ENCODE data around the gene ZFHX2.

ZFHX2 gene

DNA sequence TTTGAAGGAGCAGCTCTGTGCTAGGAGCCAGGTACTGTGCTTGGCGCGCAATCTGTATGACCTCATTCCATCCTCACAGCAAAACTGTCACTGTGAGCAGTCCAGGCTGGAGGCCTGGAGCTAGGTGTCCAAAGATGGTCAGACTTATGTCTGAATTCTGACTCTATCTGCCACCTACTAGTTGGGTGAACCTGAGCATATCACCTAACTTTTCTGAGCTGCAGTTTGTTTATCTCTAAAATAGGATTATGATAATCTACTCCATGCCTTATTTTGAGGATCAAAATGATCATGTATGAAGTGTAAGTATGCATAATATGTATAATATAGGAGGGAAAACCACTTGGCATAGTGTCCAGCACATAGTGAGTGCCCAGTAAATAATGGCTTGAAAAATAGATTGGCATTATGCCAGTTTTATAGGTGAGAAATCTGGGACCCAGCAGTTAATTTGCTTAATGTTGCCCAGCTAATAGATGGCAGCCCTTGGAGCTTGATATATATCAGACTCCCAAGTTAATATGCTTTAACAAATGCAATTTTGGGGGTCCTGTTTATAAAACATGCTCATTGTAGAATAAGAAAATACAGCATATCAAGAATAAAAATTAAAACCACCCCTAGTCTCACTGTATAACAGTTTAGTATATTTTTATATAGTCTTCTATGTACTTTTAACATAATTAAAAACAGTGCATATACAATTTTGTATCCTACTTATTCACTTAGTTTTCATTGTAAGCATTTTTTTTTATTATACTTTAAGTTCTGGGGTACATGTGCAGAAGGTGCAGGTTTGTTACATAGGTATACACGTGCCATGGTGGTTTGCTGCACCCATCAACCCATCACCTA, 31.6 kb upstream of the ZFHX2 start:
- no peak overlapping the region for H3K4me2 ChIP-seq (ENCODE audit: insufficient read depth, low read length)

DNA sequence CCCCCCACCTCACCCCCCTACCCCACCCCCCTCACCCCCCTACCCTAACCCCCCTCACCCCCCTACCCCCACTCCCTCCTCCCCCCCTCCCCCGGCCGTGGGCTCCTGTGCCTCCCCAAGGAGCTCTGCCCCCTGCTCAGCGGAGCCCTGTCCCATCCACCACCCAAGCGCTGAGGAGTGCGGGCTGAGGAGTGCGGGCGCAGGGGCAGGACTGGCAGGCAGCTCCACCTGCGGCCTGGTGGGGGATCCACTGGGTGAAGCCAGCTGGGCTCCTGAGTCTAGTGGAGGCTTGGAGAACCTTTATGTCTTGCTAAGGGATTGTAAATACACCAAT, 29.4 kb upstream of the ZFHX2 start:
- Histone ChIP-seq H3K27ac (ENCODE audit: low read length) (no peak overlapping the region), H3K27me3 (ENCODE audit: insufficient read depth, low read length, poor library complexity) (peaks cover 6% of the 10 kb centered on the region), H2AFZ (ENCODE audit: low read depth, low read length) (no peak overlapping the region), H3K9ac (ENCODE audit: low read depth, low read length) (no peak overlapping the region), H3K79me2 (ENCODE audit: insufficient read depth, low read length) (no peaks in the 10 kb centered on the region), H3K9me3 (ENCODE audit: insufficient read depth, low read length, severe bottlenecking) (no peaks in the 10 kb centered on the region), H3K4me2 (ENCODE audit: insufficient read depth, low read length) (no peak overlapping the region), H3K36me3 (ENCODE audit: insufficient read depth, low read length) (no peaks in the 10 kb centered on the region), H4K20me1 (ENCODE audit: insufficient read depth, low read length) (no peaks in the 10 kb centered on the region), H3K4me3 (ENCODE audit: low read depth in 1 of 2, low read length in 2 of 2) (no peak overlapping the region), H3K4me1 (ENCODE audit: insufficient read depth, low read length) (no peaks in the 10 kb centered on the region)
- TF ChIP-seq, protein P1, sequence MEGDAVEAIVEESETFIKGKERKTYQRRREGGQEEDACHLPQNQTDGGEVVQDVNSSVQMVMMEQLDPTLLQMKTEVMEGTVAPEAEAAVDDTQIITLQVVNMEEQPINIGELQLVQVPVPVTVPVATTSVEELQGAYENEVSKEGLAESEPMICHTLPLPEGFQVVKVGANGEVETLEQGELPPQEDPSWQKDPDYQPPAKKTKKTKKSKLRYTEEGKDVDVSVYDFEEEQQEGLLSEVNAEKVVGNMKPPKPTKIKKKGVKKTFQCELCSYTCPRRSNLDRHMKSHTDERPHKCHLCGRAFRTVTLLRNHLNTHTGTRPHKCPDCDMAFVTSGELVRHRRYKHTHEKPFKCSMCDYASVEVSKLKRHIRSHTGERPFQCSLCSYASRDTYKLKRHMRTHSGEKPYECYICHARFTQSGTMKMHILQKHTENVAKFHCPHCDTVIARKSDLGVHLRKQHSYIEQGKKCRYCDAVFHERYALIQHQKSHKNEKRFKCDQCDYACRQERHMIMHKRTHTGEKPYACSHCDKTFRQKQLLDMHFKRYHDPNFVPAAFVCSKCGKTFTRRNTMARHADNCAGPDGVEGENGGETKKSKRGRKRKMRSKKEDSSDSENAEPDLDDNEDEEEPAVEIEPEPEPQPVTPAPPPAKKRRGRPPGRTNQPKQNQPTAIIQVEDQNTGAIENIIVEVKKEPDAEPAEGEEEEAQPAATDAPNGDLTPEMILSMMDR (IDR thresholded peaks at IDR 0.05; ENCODE audit: borderline replicate concordance, extremely low read depth, low read length, poor library complexity, severe bottlenecking) = no peak
- TF ChIP-seq EZH2 (IDR thresholded peaks at IDR 0.05; ENCODE audit: borderline replicate concordance, low read depth, low read length, severe bottlenecking) = no peak
- peak; percentile 31; the same call in 1 of the 3 replicates for ATAC-seq (ENCODE audit: insufficient read depth, low read depth)
- DNase-seq = no peak

More for the DNA sequence above, 31.6 kb upstream of the ZFHX2 start:
- no peak for TF ChIP-seq EZH2 (IDR thresholded peaks at IDR 0.05; ENCODE audit: borderline replicate concordance, low read depth, low read length, severe bottlenecking)
- TF ChIP-seq, protein P1 (IDR thresholded peaks at IDR 0.05; ENCODE audit: borderline replicate concordance, extremely low read depth, low read length, poor library complexity, severe bottlenecking) = no peak
- no peak for ATAC-seq (ENCODE audit: insufficient read depth, low read depth)
- H2AFZ ChIP-seq (ENCODE audit: low read depth, low read length) = no peak overlapping the region
- no peaks in the 10 kb centered on the region for H3K36me3 ChIP-seq (ENCODE audit: insufficient read depth, low read length)
- H3K9me3 ChIP-seq (ENCODE audit: insufficient read depth, low read length, severe bottlenecking) = no peaks in the 10 kb centered on the region
- no peaks in the 10 kb centered on the region for H3K79me2 ChIP-seq (ENCODE audit: insufficient read depth, low read length)
- peaks cover 6% of the 10 kb centered on the region for H3K27me3 ChIP-seq (ENCODE audit: insufficient read depth, low read length, poor library complexity)
- no peaks in the 10 kb centered on the region for H3K4me1 ChIP-seq (ENCODE audit: insufficient read depth, low read length)
- DNase-seq = no peak
- no peak overlapping the region for H3K4me3 ChIP-seq (ENCODE audit: low read depth in 1 of 2, low read length in 2 of 2)
- no peak overlapping the region for H3K27ac ChIP-seq (ENCODE audit: low read length)
- H3K9ac ChIP-seq (ENCODE audit: low read depth, low read length) = no peak overlapping the region
- H4K20me1 ChIP-seq (ENCODE audit: insufficient read depth, low read length) = no peaks in the 10 kb centered on the region

DNA sequence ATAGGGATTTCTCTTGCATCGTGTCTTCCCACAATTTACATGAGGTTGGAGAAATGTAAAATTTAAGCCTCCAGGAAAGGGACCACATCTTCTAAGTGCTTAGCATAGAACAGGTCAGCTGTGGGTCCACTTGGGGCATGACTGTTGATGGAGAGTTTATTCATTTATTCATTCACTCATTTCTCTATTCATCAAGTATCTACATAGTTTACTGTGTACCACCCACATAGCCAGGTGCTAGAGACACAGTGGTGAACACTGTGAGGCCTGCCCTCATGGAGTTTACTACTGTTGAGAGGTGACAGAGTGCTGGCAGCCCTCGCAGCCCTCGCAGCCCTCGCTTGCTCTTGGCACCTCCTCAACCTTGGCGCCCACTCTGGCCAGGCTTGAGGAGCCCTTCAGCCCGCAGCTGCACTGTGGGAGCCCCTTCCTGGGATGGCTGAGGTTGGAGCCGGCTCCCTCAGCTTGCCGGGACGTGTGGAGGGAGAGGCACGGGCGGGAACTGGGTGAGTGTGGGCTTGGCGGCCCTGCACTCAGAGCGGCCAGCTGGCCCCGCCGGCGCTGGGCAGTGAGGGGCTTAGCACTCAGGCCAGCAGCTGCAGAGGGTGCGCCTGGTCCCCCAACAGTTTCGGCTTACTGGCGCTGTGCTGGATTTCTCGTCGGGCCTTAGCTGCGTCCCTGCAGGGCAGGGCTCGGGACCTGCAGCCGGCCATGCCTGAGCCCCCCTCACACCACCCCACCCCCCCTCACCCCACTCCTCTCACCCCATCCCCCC, 28.8 kb upstream of the ZFHX2 start:
- Histone ChIP-seq H3K79me2 (ENCODE audit: insufficient read depth, low read length) (no peaks in the 10 kb centered on the region), H4K20me1 (ENCODE audit: insufficient read depth, low read length) (no peaks in the 10 kb centered on the region), H3K27me3 (ENCODE audit: insufficient read depth, low read length, poor library complexity) (peaks cover 6% of the 10 kb centered on the region), H3K4me3 (ENCODE audit: low read depth in 1 of 2, low read length in 2 of 2) (no peak overlapping the region), H2AFZ (ENCODE audit: low read depth, low read length) (no peak overlapping the region), H3K4me2 (ENCODE audit: insufficient read depth, low read length) (no peak overlapping the region), H3K9ac (ENCODE audit: low read depth, low read length) (no peak overlapping the region), H3K9me3 (ENCODE audit: insufficient read depth, low read length, severe bottlenecking) (no peaks in the 10 kb centered on the region), H3K36me3 (ENCODE audit: insufficient read depth, low read length) (no peaks in the 10 kb centered on the region), H3K27ac (ENCODE audit: low read length) (no peak overlapping the region), H3K4me1 (ENCODE audit: insufficient read depth, low read length) (no peaks in the 10 kb centered on the region)
- ATAC-seq (ENCODE audit: insufficient read depth, low read depth) = no peak
- DNase-seq = no peak
- TF ChIP-seq, protein P1 (IDR thresholded peaks at IDR 0.05; ENCODE audit: borderline replicate concordance, extremely low read depth, low read length, poor library complexity, severe bottlenecking) = no peak
- TF ChIP-seq EZH2 (IDR thresholded peaks at IDR 0.05; ENCODE audit: borderline replicate concordance, low read depth, low read length, severe bottlenecking) = no peak
